ENCODE results near the gene SPEF1.

The SPEF1 gene

GRCh38 chr20:3748073-3748472 is 33.2 kb downstream of the SPEF1 start:
- DNase-seq (ENCODE audit: low read depth in 2 of 2), result no peak

GRCh38 chr20:3747471-3747870 is 33.8 kb downstream of the SPEF1 start:
- no peak for DNase-seq (ENCODE audit: low read depth in 2 of 2)

- no peak for DNase-seq (ENCODE audit: low read depth in 2 of 2)
Observed at GRCh38 chr20:3745686-3746173, 35.5 kb downstream of the SPEF1 start.

- DNase-seq (ENCODE audit: low read depth in 2 of 2), result peak; percentile 51 to 53
Observed at GRCh38 chr20:3744806-3745685, 36.2 kb downstream of the SPEF1 start.

GRCh38 chr20:3744037-3744436 is 37.2 kb downstream of the SPEF1 start:
- no peak for DNase-seq (ENCODE audit: low read depth in 2 of 2)

GRCh38 chr20:3743251-3743650 is 38.0 kb downstream of the SPEF1 start:
- DNase-seq (ENCODE audit: low read depth in 2 of 2), result no peak

- DNase-seq (ENCODE audit: low read depth in 2 of 2), result no peak
Observed at GRCh38 chr20:3741836-3742458, 39.3 kb downstream of the SPEF1 start.

GRCh38 chr20:3740615-3741301 is 40.5 kb downstream of the SPEF1 start:
- no peak for DNase-seq (ENCODE audit: low read depth in 2 of 2)

GRCh38 chr20:3739926-3740451 is 41.3 kb downstream of the SPEF1 start:
- DNase-seq (ENCODE audit: low read depth in 2 of 2), result no peak

- no peak for DNase-seq (ENCODE audit: low read depth in 2 of 2)
Observed at GRCh38 chr20:3739054-3739925, 42.0 kb downstream of the SPEF1 start.

GRCh38 chr20:3738111-3739053 is 42.9 kb downstream of the SPEF1 start:
- no peak for DNase-seq (ENCODE audit: low read depth in 2 of 2)

- no peak for DNase-seq (ENCODE audit: low read depth in 2 of 2)
Observed at GRCh38 chr20:3735768-3736167, 45.5 kb downstream of the SPEF1 start.

- no peak for DNase-seq (ENCODE audit: low read depth in 2 of 2)
Observed at GRCh38 chr20:3734111-3734843, 47.0 kb downstream of the SPEF1 start.

GRCh38 chr20:3733119-3733995 is 47.9 kb downstream of the SPEF1 start:
- no peak for DNase-seq (ENCODE audit: low read depth in 2 of 2)

- no peak for DNase-seq (ENCODE audit: low read depth in 2 of 2)
Observed at GRCh38 chr20:3732327-3733118, 48.7 kb downstream of the SPEF1 start, which contains the start of gene HSPA12B. HSPA12B (plus strand) TSS chr20:3732685; CDS start chr20:3738675, 5,990 bp downstream.

GRCh38 chr20:3731944-3732326 is 49.3 kb downstream of the SPEF1 start:
- DNase-seq (ENCODE audit: low read depth in 2 of 2), result no peak
